K562 treated with DMSO at 1 percent for 48 hours (cell line): ENCODE measurements around the gene FALEC. TPM values are rescaled to one million over a fixed set of nuclear protein-coding genes. Genes with fewer than 3 reads are reported as not detected.

Experiments
- total RNA-seq: library from RNA; unstranded; fragments of 300-600 nt; gene quantifications from 2 replicates; pipeline ENCODE4 v1.2.3, GENCODE V29; 2022; ENCODE audit warnings: low replicate concordance; ENCODE audit errors: extremely low read depth

FALEC gene
- not detected in 2 replicates for total RNA-seq

GRCh38 chr1:150515328-150516049 is at the start of gene FALEC:
Gene FALEC, plus strand, starts transcription at chr1:150515752.

GRCh38 chr1:150486966-150487762 is 28.4 kb upstream of the FALEC start, which contains the start of gene TARS2:
Gene TARS2, plus strand, starts transcription at chr1:150487419. Its CDS starts 32 bp downstream, at chr1:150487451.

GRCh38 chr1:150507912-150508864 is 7.4 kb upstream of the FALEC start, which contains the start of gene ECM1:
Gene ECM1, plus strand, starts transcription at chr1:150508109. Its CDS starts 101 bp downstream, at chr1:150508210.

GRCh38 chr1:150548632-150549495 is 33.3 kb downstream of the FALEC start, which contains the start of gene ADAMTSL4:
Gene ADAMTSL4, plus strand, starts transcription at chr1:150549408. Its CDS starts 2,881 bp downstream, at chr1:150552289.

DNA sequence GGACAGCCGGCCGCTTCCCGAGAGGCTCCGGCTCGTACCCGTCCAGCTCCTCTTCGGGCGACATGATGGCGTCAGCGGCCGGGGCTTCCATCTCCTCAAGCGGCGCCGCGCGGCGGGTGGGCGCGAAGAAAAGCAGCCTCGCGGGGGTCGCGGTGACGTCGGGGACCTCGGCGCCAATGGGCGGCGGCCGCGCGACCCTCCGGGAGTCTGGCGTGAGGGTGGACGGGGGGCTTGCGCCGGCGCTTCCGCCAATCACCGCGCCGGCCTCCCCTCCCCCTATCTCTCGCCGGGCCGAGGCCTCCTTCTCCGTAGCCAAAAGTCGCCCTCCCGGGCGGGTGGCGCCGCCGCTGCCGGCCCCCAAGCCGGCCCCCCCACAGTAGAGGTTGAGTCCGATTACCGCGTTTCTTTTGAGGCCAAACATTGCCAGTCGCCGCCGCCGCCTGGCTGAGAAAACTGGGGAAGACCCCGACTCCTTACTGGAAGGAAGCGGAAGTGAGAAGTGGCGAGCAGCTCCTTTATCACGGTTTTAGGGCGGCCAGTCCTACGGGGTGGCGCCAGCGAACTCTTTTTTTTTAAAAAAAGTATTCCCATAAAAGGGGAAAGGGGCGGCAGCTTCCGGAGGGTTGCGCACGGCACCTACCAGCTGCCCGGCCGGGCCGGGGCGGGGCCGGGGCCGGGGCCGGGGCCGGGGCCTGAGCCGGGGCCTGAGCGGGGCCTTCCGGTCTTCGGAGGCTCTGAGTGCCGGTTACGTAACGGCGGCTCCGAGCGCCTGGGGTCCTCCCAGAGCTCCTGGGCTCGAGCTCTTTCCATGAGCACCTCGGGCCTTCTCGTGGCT is 63.8 kb downstream of the FALEC start, which contains the start of gene MCL1:
TSS of gene MCL1 (minus strand) at position 501 of the 835 bp plus-strand sequence. CDS start at position 421, 80 bp downstream.

Other genes with a start within 250 kb of the FALEC start
- gene APH1A, start 246.7 kb upstream of the FALEC start, total RNA-seq = not detected in 2 replicates
- gene C1orf54, start 243.0 kb upstream of the FALEC start, total RNA-seq = not detected in 2 replicates
- not detected in 2 replicates for gene CIART, start 233.2 kb upstream of the FALEC start, total RNA-seq
- not detected in 2 replicates for gene MRPS21, start 221.9 kb upstream of the FALEC start, total RNA-seq
- not detected in 2 replicates for gene PRPF3, start 194.2 kb upstream of the FALEC start, total RNA-seq
- not detected in 2 replicates for gene RPRD2, start 151.6 kb upstream of the FALEC start, total RNA-seq
- gene TARS2, start 28.3 kb upstream of the FALEC start, total RNA-seq = not detected in 2 replicates
- gene ECM1, start 7.6 kb upstream of the FALEC start, total RNA-seq = not detected in 2 replicates
- 92.5 TPM in 1 of 2 replicates, not detected in the other for gene ADAMTSL4, start 33.7 kb downstream of the FALEC start, total RNA-seq
- gene MCL1, start 63.9 kb downstream of the FALEC start, total RNA-seq = 123 TPM in 1 of 2 replicates, not detected in the other
- not detected in 2 replicates for gene ENSA, start 113.9 kb downstream of the FALEC start, total RNA-seq
- not detected in 2 replicates for gene GOLPH3L, start 181.4 kb downstream of the FALEC start, total RNA-seq
- gene HORMAD1, start 205.1 kb downstream of the FALEC start, total RNA-seq = not detected in 2 replicates